Measurements from ENCODE around the gene PRRT2.

Gene PRRT2

GRCh38 chr16:29857133-29857760, 45.3 kb downstream of the PRRT2 start:
- DNase-seq (ENCODE audit: low read depth): no peak

GRCh38 chr16:29858149-29858849, 46.3 kb downstream of the PRRT2 start:
- TF ChIP-seq CTCF (IDR thresholded peaks at IDR 0.05; ENCODE audit: low read depth, low read length, missing control alignments): no peak
- no peak overlapping the region for H3K4me3 ChIP-seq (ENCODE audit: low read depth, low read length)
- no peak for DNase-seq (ENCODE audit: low read depth)

More at GRCh38 chr16:29857133-29857760, 45.3 kb downstream of the PRRT2 start:
- H3K4me3 ChIP-seq (ENCODE audit: low read depth, low read length): no peak overlapping the region
- no peak for TF ChIP-seq CTCF (IDR thresholded peaks at IDR 0.05; ENCODE audit: low read depth, low read length, missing control alignments)

- H3K4me3 ChIP-seq (ENCODE audit: low read depth, low read length): no peak overlapping the region
- DNase-seq (ENCODE audit: low read depth): no peak
- TF ChIP-seq CTCF (IDR thresholded peaks at IDR 0.05; ENCODE audit: low read depth, low read length, missing control alignments): no peak
These were observed 47.0 kb downstream of the PRRT2 start for GRCh38 chr16:29858974-29859373.

GRCh38 chr16:29860218-29860617, 48.2 kb downstream of the PRRT2 start:
- DNase-seq (ENCODE audit: low read depth): no peak
- no peak for TF ChIP-seq CTCF (IDR thresholded peaks at IDR 0.05; ENCODE audit: low read depth, low read length, missing control alignments)

GRCh38 chr16:29862383-29862883, 50.4 kb downstream of the PRRT2 start:
- DNase-seq (ENCODE audit: low read depth): no peak
- no peak for TF ChIP-seq CTCF (IDR thresholded peaks at IDR 0.05; ENCODE audit: low read depth, low read length, missing control alignments)
- H3K4me3 ChIP-seq (ENCODE audit: low read depth, low read length): peak overlapping the region; percentile 93

More at GRCh38 chr16:29860218-29860617, 48.2 kb downstream of the PRRT2 start:
- H3K4me3 ChIP-seq (ENCODE audit: low read depth, low read length): no peak overlapping the region

- TF ChIP-seq CTCF (IDR thresholded peaks at IDR 0.05; ENCODE audit: low read depth, low read length, missing control alignments): peak; percentile 81
These were observed 51.1 kb downstream of the PRRT2 start, which contains the start of gene CDIPT for GRCh38 chr16:29862884-29863668. Gene CDIPT (minus strand): TSS chr16:29863226. CDS start chr16:29862857, 369 bp downstream.

More at GRCh38 chr16:29862884-29863668, 51.1 kb downstream of the PRRT2 start, which contains the start of gene CDIPT:
- H3K4me3 ChIP-seq (ENCODE audit: low read depth, low read length): peak within 1 kb of the TSS; percentile 93
- peak; percentile 93 for DNase-seq (ENCODE audit: low read depth)

All from GM12864 (cell line).